IMR-90 (cell line): ENCODE results near the gene PLEKHG7. TPM values are rescaled to one million over a fixed set of nuclear protein-coding genes. Genes with fewer than 3 reads are reported as not detected.
A peak's percentile ranks its signal among the peaks of the same experiment; 100 is the strongest.

Source experiments
- ATAC-seq: fragments of 200-7000 bp; cut with Tn5 transposase; 2 replicates; pipeline ENCODE4 v1.9.1; 2020; ENCODE audit warnings: low read depth, mild to moderate bottlenecking, moderate library complexity
- BruUV-seq: library from RNA; stranded (reverse); fragments of 400-500 nt; replicated peaks from 2 replicates; lab custom pipeline; 2021; lab: Mats Ljungman, UMichigan
- CTCF ChIA-PET: fragments of 300-600 bp; formaldehyde crosslinking; extraction: SDS; loops from one replicate; lab custom pipeline; 2021; ENCODE audit warnings: antibody characterized with exemption; lab: Yijun Ruan, JAX
- POLR2A ChIA-PET: fragments of 300-600 bp; sonication (Branson Sonifier 250); formaldehyde crosslinking; loops from one replicate; lab custom pipeline; 2022; ENCODE audit warnings: antibody characterized with exemption; ENCODE audit not compliant: unreplicated experiment; lab: Charles Lee
- DNase-seq: peaks from one replicate; pipeline ENCODE4 v3.0.0; 2013
- H2AFZ ChIP-seq: replicated peaks from 2 replicates; pipeline ENCODE3; 2013; ENCODE audit warnings: low read length, mild to moderate bottlenecking; ENCODE audit not compliant: poor library complexity
- H2AK5ac ChIP-seq: 2 replicates; pipeline ENCODE4 v1.6.1; 2013; ENCODE audit warnings: low read depth, low read length, inconsistent platforms
- H2AK9ac ChIP-seq: replicated peaks from 2 replicates; pipeline ENCODE3; 2013; ENCODE audit warnings: mild to moderate bottlenecking, low read depth, low read length, moderate library complexity; ENCODE audit not compliant: poor library complexity
- H2BK120ac ChIP-seq: 2 replicates; pipeline ENCODE4 v1.6.1; 2013; ENCODE audit warnings: low read depth, low read length, inconsistent platforms
- H2BK15ac ChIP-seq: 3 replicates; pipeline ENCODE4 v1.6.1; 2013; ENCODE audit warnings: low read depth, low read length, inconsistent platforms
- H2BK20ac ChIP-seq: 2 replicates; pipeline ENCODE4 v1.6.1; 2013; ENCODE audit warnings: low read depth, mild to moderate bottlenecking, inconsistent platforms, low read length, moderate library complexity
- H2BK5ac ChIP-seq: 2 replicates; pipeline ENCODE4 v1.6.1; 2013; ENCODE audit warnings: mild to moderate bottlenecking, low read depth, low read length, inconsistent platforms; ENCODE audit not compliant: poor library complexity, severe bottlenecking
- H3K14ac ChIP-seq: replicated peaks from 2 replicates; pipeline ENCODE4 v1.6.1; 2013; ENCODE audit warnings: low read depth, low read length, inconsistent platforms
- H3K18ac ChIP-seq: 2 replicates; pipeline ENCODE4 v1.6.1; 2013; ENCODE audit warnings: low read depth, low read length, control low read depth
- H3K23ac ChIP-seq: 2 replicates; pipeline ENCODE4 v1.6.1; 2013; ENCODE audit warnings: low read depth, low read length, inconsistent platforms
- H3K27ac ChIP-seq: 2 replicates; pipeline ENCODE4 v1.5.1; 2013; ENCODE audit warnings: mild to moderate bottlenecking, control low read depth, low read length; ENCODE audit not compliant: insufficient read depth
- H3K27me3 ChIP-seq: 2 replicates; pipeline ENCODE4 v1.6.1; 2013; ENCODE audit warnings: low read length; ENCODE audit not compliant: control insufficient read depth, insufficient read depth
- H3K36me3 ChIP-seq: 2 replicates; pipeline ENCODE4 v1.6.1; 2013; ENCODE audit warnings: low read length, mixed read lengths; ENCODE audit not compliant: control insufficient read depth, insufficient read depth
- H3K4ac ChIP-seq: 2 replicates; pipeline ENCODE4 v1.6.1; 2013; ENCODE audit warnings: low read depth, low read length, inconsistent platforms
- H3K4me1 ChIP-seq: 2 replicates; pipeline ENCODE4 v1.6.1; 2013; ENCODE audit warnings: low read length, mixed read lengths; ENCODE audit not compliant: control insufficient read depth, insufficient read depth
- H3K4me2 ChIP-seq: 2 replicates; pipeline ENCODE4 v1.6.1; 2013; ENCODE audit warnings: low read depth, mild to moderate bottlenecking, control low read depth, low read length, moderate library complexity
- H3K4me3 ChIP-seq: 2 replicates; pipeline ENCODE4 v1.5.1; 2013; ENCODE audit warnings: low read depth, mild to moderate bottlenecking, control low read depth, low read length, moderate library complexity; ENCODE audit not compliant: insufficient read depth
- H3K56ac ChIP-seq: 2 replicates; pipeline ENCODE4 v1.6.1; 2013; ENCODE audit warnings: low read length, inconsistent platforms; ENCODE audit not compliant: insufficient read depth; ENCODE audit errors: extremely low read depth
- H3K79me1 ChIP-seq, 2 experiments: 2 replicates each; pipeline ENCODE4 v1.6.1; 2013; ENCODE audit warnings: low read length in 2 of 2, inconsistent platforms in 1 of 2, low read depth in 1 of 2
- H3K9ac ChIP-seq: 2 replicates; pipeline ENCODE4 v1.6.1; 2013; ENCODE audit warnings: low read depth, low read length, control low read depth
- H3K9me1 ChIP-seq: 2 replicates; pipeline ENCODE4 v1.6.1; 2013; ENCODE audit warnings: low read length, inconsistent platforms; ENCODE audit not compliant: insufficient read depth
- H3K9me3 ChIP-seq: 2 replicates; pipeline ENCODE4 v1.6.1; 2013; ENCODE audit warnings: low read length; ENCODE audit not compliant: control insufficient read depth, insufficient read depth
- H4K20me1 ChIP-seq: 2 replicates; pipeline ENCODE4 v1.6.1; 2013; ENCODE audit warnings: low read length, inconsistent platforms; ENCODE audit not compliant: insufficient read depth
- H4K5ac ChIP-seq: 2 replicates; pipeline ENCODE4 v1.6.1; 2013; ENCODE audit warnings: mild to moderate bottlenecking, low read depth, low read length, control low read depth
- H4K8ac ChIP-seq, 2 experiments: 2 replicates each; pipeline ENCODE4 v1.6.1; 2013; ENCODE audit warnings: low read depth in 2 of 2, low read length in 2 of 2, control low read depth in 1 of 2, inconsistent platforms in 1 of 2
- H4K91ac ChIP-seq: 2 replicates; pipeline ENCODE4 v1.6.1; 2013; ENCODE audit warnings: low read depth, low read length, inconsistent platforms; ENCODE audit not compliant: insufficient read depth
- CEBPB ChIP-seq: IDR thresholded peaks from 2 replicates; pipeline ENCODE4 v1.6.1; 2012; ENCODE audit warnings: low read depth, low read length, improper control_type of control experiment
- FOS ChIP-seq: fragments of 150-350 bp; IDR thresholded peaks from 2 replicates; pipeline ENCODE4 v1.6.1; 2016; ENCODE audit warnings: low read depth, low read length
- NFE2L2 ChIP-seq: fragments of 150-350 bp; IDR thresholded peaks from 2 replicates; pipeline ENCODE4 v1.6.1; 2016; ENCODE audit warnings: low read depth, mild to moderate bottlenecking, low read length
- dilution Hi-C: fragments of 300-500 bp; cut with HindIII; formaldehyde crosslinking; loops from one replicate; pipeline ENCODE4 v1.14.3; 2018; ENCODE audit warnings: low sequenced_read_pairs; ENCODE audit not compliant: unreplicated experiment
- in situ Hi-C: fragments of 300-500 bp; cut with MboI; formaldehyde crosslinking; loops from 3 replicates; pipeline ENCODE4 v1.14.3; 2019; ENCODE audit warnings: low sequenced_read_pairs, inconsistent platforms, mixed read lengths
- intact Hi-C: fragments of 100-400 bp; cut with micrococcal nuclease; formaldehyde crosslinking; loops from 2 replicates; pipeline ENCODE4 v1.10.0; 2022
- polyA plus RNA-seq, 3 experiments: library from polyadenylated mRNA; depleted of rRNA; stranded (reverse); fragments of >200 nt; gene quantifications; 2 replicates each; pipeline ENCODE4 v1.2.3, GENCODE V29; 2012; ENCODE audit warnings: low replicate concordance in 1 of 3
- total RNA-seq: library from RNA; depleted of rRNA; stranded (reverse); fragments of >200 nt; gene quantifications from 2 replicates; pipeline ENCODE4 v1.2.3, GENCODE V29; 2012

Gene PLEKHG7
- total and polyA plus RNA-seq, 2 of the 4 experiments (the other 2 are of a cell fraction), result not detected

DNA sequence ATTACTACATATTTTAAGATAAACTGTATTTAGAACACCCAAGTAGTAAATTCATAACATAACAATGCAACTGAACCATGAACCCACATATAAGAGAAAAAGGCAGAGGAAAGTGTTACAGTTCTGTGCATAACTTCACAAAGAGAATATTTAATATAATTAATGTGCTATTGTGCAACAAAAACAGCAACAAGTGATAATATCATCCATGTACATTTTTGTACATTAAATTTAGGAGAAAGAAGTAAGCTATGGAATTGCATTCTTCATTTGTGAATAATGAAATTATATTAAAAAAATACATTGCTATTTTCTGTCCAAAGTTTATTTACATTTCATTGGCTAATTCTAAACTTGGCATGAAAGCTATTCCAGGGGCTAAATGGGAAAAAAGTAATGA is 72.6 kb downstream of the PLEKHG7 start:
- no peak overlapping the region for H2AK5ac ChIP-seq
- H3K23ac ChIP-seq, result no peak overlapping the region
- POLR2A ChIA-PET, result no interaction called here
- no peak overlapping the region for H3K27ac ChIP-seq
- no peaks in the 10 kb centered on the region for H3K9me1 ChIP-seq
- CTCF ChIA-PET, result no interaction called here
- no TSS peak for BruUV-seq
- in situ Hi-C loops, result loop anchor here (25.0 kb wide), 1 partner anchor 637 kb away; no protein-coding TSS in a partner anchor
- H2BK120ac ChIP-seq, result no peak overlapping the region
- H4K8ac ChIP-seq, result no peak overlapping the region
- no peak overlapping the region for H2AK9ac ChIP-seq
- no peak overlapping the region for H3K18ac ChIP-seq
- no peak overlapping the region for H3K4me2 ChIP-seq
- H3K4me3 ChIP-seq, result no peak overlapping the region
- no peak overlapping the region for H2BK5ac ChIP-seq
- no peak overlapping the region for H2AFZ ChIP-seq
- no peaks in the 10 kb centered on the region for H3K27me3 ChIP-seq
- no peaks in the 10 kb centered on the region for H3K9me3 ChIP-seq
- no peak overlapping the region for H3K14ac ChIP-seq
- no peak overlapping the region for H3K56ac ChIP-seq
- peaks cover 15% of the 10 kb centered on the region for H3K36me3 ChIP-seq
- no peak overlapping the region for H2BK20ac ChIP-seq
- H4K20me1 ChIP-seq, result no peaks in the 10 kb centered on the region
- H4K91ac ChIP-seq, result no peak overlapping the region
- H2BK15ac ChIP-seq, result no peak overlapping the region
- no peak overlapping the region for H4K5ac ChIP-seq
- ATAC-seq (no peak), DNase-seq (no peak)
- dilution Hi-C loops, result no loop called here
- H3K9ac ChIP-seq, result no peak overlapping the region
- TF ChIP-seq NFE2L2 (no peak), CEBPB (peak; percentile 65), FOS (no peak)
- H3K4me1 ChIP-seq, result peaks cover 3% of the 10 kb centered on the region
- intact Hi-C loops, result no loop called here
- H3K4ac ChIP-seq, result no peak overlapping the region
- H3K79me1 ChIP-seq, result no peaks in the 10 kb centered on the region
